H1 (cell line): Measurements from ENCODE around the gene LHFPL2.

ENCODE experiments used
- ASH2L ChIP-seq: fragments of 200-600, 300-600 bp; sonication (generic); IDR thresholded peaks from one replicate; pipeline ENCODE4 v1.7.1; 2017; ENCODE audit warnings: low read length
- CBX5 ChIP-seq: fragments of 300-800, 300-1000 bp; sonication (generic); IDR thresholded peaks from 2 replicates; pipeline ENCODE4 v1.7.1; 2016; ENCODE audit warnings: antibody characterized with exemption, low read length, low read depth
- CREB1 ChIP-seq: IDR thresholded peaks from 2 replicates; pipeline ENCODE4 v1.6.1; 2012; ENCODE audit warnings: inconsistent platforms
- CTCF ChIP-seq, 3 experiments: IDR thresholded peaks; 1 replicate in 2 of 3; 2 replicates in 1 of 3; pipeline versions ENCODE4 v1.5.1 to v1.6.1; 2011; ENCODE audit warnings: low read length in 3 of 3, mild to moderate bottlenecking in 3 of 3, inconsistent platforms in 2 of 3, low read depth in 1 of 3, moderate library complexity in 1 of 3; ENCODE audit not compliant: insufficient read depth in 1 of 3; ENCODE audit errors: control extremely low read depth in 1 of 3
- EZH2 ChIP-seq: fragments of 200-600 bp; sonication (generic); IDR thresholded peaks from 2 replicates; pipeline ENCODE4 v1.7.1; 2012; ENCODE audit warnings: low read depth, mild to moderate bottlenecking, moderate library complexity, low read length, inconsistent platforms; ENCODE audit not compliant: severe bottlenecking
- GABPA ChIP-seq: IDR thresholded peaks from 2 replicates; pipeline ENCODE4 v1.6.1; 2011; ENCODE audit warnings: mild to moderate bottlenecking, low read length, moderate library complexity, borderline replicate concordance; ENCODE audit not compliant: insufficient read depth
- MAX ChIP-seq: IDR thresholded peaks from 2 replicates; pipeline ENCODE4 v1.6.1; 2012; ENCODE audit warnings: inconsistent platforms
- POLR2A ChIP-seq, 2 experiments: IDR thresholded peaks; 1 replicate in 1 of 2; 2 replicates in 1 of 2; pipeline ENCODE4 v1.6.1; 2011; ENCODE audit warnings: low read depth in 2 of 2, low read length in 2 of 2, mild to moderate bottlenecking in 2 of 2; ENCODE audit errors: control extremely low read depth in 1 of 2
- POLR2AphosphoS5 ChIP-seq: IDR thresholded peaks from 2 replicates; pipeline ENCODE4 v1.6.1; 2011; ENCODE audit warnings: low read depth, low read length
- RFX5 ChIP-seq: IDR thresholded peaks from 2 replicates; pipeline ENCODE4 v1.6.1; 2011; ENCODE audit warnings: low read depth, low read length, improper control_type of control experiment, borderline replicate concordance
- SAP30 ChIP-seq: fragments of 300-600 bp; sonication (generic); IDR thresholded peaks from 2 replicates; pipeline ENCODE4 v1.7.1; 2012; ENCODE audit warnings: low read length, moderate library complexity, mild to moderate bottlenecking, inconsistent platforms; ENCODE audit not compliant: insufficient read depth, insufficient replicate concordance
- TEAD4 ChIP-seq: IDR thresholded peaks from 2 replicates; pipeline ENCODE4 v1.6.1; 2012; ENCODE audit warnings: low read depth, low read length, inconsistent platforms, mixed read lengths
- USF2 ChIP-seq: IDR thresholded peaks from 2 replicates; pipeline ENCODE4 v1.6.1; 2011; ENCODE audit warnings: low read length, improper control_type of control experiment
- TF ChIP-seq, protein P1 (sequence below): IDR thresholded peaks from 2 replicates; pipeline ENCODE4 v1.6.1; 2012; ENCODE audit warnings: low read length, inconsistent platforms

- no peak for TF ChIP-seq POLR2A (IDR thresholded peaks at IDR 0.05; ENCODE audit: control extremely low read depth in 1 of 2, low read depth in 2 of 2, low read length in 2 of 2)
- TF ChIP-seq CTCF (IDR thresholded peaks at IDR 0.05; ENCODE audit: control extremely low read depth in 1 of 3, insufficient read depth in 1 of 3, low read depth in 1 of 3, low read length in 3 of 3) = no peak
- no peak for TF ChIP-seq EZH2
- TF ChIP-seq ASH2L = no peak
- no peak for TF ChIP-seq TEAD4
- no peak for TF ChIP-seq GABPA
- no peak for TF ChIP-seq POLR2AphosphoS5
- no peak for TF ChIP-seq RFX5
- no peak for TF ChIP-seq CREB1
- no peak for TF ChIP-seq MAX
- no peak for TF ChIP-seq USF2
- TF ChIP-seq, protein P1, sequence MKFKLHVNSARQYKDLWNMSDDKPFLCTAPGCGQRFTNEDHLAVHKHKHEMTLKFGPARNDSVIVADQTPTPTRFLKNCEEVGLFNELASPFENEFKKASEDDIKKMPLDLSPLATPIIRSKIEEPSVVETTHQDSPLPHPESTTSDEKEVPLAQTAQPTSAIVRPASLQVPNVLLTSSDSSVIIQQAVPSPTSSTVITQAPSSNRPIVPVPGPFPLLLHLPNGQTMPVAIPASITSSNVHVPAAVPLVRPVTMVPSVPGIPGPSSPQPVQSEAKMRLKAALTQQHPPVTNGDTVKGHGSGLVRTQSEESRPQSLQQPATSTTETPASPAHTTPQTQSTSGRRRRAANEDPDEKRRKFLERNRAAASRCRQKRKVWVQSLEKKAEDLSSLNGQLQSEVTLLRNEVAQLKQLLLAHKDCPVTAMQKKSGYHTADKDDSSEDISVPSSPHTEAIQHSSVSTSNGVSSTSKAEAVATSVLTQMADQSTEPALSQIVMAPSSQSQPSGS = no peak
- no peak for TF ChIP-seq CBX5
- no peak for TF ChIP-seq SAP30
Observed at GRCh38 chr5:78610636-78611035, 37.9 kb downstream of the LHFPL2 start.
